HG02852 (cell line): ENCODE data around the gene TMEM37.

ENCODE experiments used
- ATAC-seq: cut with Tn5 transposase; IDR thresholded peaks from one replicate; pipeline ENCODE4 v1.9.1; 2021; ENCODE audit warnings: mild to moderate bottlenecking, moderate library complexity; ENCODE audit not compliant: unreplicated experiment

Gene TMEM37

DNA sequence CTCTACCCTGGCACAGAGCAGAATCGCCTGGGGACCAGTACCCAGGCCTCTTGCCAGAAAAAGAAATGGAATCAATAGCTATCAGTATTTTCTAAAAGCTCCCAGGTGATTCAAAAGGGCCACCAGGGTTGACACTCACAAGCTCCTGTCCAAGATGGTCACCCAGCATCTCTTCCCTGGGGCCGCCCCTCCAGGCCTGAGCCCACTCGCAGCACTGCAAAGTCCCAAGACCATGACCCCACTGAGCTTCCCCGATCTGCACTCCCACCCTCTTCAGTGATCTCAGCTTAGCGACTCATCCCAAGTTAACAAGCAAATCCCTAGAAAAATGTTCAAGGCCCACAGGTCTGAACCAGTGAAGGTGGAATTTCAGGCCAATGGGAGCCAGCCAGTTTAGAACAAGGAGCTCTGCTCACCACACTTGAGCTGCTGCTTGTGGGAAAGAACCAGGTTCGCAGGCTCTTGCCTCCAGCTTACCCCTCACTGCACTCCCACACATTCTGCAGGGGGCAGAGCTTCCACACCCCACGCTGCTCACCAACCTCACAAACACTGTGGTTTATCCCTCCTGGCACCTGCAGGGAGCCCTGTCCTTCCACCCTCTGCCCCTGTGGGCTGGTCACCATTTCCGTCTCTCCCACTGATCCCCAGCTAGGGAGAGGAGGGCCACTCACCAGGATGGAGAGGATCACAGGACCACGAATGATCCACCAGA lies 19.8 kb downstream of the TMEM37 start:
- ATAC-seq = no peak

DNA sequence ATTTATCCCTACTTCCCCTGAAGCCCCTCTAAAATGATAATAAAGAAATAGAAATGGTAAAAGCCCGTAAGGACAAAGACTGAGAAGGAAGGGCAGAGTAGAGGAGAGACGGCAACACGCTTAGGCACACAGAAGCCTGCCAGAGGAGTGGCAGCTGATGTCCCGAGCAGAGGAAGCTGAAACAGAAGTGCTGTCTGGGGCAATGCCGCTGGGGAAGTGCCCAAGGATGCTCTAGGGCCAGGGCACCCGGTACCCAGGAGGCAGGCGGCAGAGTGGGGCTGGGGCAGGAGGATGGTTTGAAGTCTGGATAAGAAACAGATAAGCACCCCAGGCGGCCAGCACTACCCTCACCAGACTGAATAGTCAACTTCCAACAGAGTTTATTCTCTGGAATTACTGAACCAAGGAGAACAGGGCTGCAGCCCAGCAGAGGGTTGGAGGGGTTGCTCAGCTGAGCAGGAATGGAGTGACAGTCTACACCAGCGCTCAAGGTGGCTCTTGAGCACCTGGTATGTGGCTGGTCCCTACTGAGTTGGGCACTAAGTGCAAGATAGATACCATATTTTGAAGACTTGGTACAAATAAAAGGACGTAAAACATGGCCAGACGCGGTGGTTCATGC lies 22.4 kb downstream of the TMEM37 start:
- no peak for ATAC-seq

GRCh38 chr2:119455066-119455718 lies 23.5 kb downstream of the TMEM37 start:
- ATAC-seq = no peak

GRCh38 chr2:119460076-119460475 lies 28.4 kb downstream of the TMEM37 start:
- ATAC-seq = no peak

DNA sequence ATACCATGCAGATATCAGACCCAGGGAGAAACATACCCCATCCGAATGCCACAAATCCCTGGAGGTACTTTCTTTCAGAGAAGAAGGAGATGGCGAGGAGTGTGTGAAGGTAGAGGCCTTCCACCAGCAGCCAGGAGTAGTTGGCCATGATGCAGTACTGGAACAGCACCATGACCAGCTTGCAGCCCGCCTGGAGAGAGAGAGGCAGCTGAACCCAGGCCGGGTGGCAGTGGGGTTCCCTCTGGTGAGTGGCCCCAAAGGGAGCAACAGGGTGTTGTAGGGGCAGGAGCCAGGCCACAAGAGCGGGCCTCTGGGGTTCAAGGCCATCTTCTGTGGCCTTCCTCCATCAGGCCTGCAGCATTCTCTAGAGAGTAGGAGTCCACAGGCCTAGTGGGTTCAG lies 30.2 kb downstream of the TMEM37 start:
- no peak for ATAC-seq

DNA sequence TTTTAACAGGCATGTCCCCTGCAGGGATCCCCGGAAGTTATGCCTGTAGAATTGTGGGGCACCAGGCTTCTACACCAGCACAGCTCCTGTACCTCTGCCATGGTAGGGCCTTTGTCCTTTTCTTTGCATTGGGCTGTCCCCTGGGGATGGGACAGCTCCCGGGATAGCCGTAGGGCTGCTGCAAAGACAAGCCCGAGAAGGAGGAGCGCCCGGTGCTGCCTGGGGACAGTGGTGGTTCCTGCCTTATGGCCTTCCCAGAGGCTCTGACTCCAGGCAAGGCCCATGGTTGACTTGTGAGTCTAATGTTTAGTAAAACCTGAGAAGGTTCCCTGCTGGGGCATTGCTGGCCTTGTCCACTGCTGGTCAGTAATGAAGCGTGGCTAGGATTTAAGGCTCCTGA lies 30.9 kb downstream of the TMEM37 start:
- no peak for ATAC-seq

GRCh38 chr2:119463136-119463535 lies 31.5 kb downstream of the TMEM37 start:
- ATAC-seq = no peak

DNA sequence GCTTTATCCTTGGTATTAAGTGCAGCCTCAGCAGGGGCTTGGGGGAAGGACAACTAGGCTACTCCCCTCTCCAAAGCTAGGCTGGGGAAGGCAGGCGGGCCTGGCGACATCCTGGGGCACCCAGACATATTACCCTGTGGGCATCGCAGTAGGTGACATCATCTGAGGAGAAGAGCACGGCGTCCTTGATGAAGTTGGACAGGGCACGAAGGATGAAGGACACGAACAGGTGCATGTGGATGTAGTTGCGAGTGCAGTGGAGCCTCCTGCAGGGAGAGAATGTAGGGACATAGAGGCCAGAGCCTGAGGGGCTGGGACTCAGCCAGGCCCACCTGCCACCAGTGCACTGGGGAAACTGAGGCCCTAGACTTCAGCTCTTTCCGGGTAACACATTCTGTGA lies 32.3 kb downstream of the TMEM37 start:
- ATAC-seq = no peak

- no peak for ATAC-seq
Observed at GRCh38 chr2:119464981-119465380, 33.3 kb downstream of the TMEM37 start.

DNA sequence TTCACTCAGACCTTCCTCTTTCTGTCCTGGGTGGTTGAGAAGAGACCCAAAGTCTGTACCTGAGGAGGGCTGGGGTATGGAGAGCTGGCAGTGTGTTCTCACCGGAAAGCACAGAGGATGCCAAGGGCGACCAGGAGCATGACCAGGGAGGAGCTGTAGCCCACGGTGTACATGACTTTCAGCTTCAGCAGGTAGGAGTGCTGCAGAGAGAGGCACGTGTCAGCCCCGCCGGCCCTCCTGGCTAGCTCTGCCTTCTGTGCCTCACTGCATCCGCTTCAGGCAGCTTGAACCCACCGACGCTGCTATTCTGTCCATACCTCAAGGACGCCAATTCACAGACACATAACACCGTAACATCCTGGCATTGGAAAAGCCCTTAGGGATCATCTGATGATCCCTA lies 34.0 kb downstream of the TMEM37 start:
- no peak for ATAC-seq

DNA sequence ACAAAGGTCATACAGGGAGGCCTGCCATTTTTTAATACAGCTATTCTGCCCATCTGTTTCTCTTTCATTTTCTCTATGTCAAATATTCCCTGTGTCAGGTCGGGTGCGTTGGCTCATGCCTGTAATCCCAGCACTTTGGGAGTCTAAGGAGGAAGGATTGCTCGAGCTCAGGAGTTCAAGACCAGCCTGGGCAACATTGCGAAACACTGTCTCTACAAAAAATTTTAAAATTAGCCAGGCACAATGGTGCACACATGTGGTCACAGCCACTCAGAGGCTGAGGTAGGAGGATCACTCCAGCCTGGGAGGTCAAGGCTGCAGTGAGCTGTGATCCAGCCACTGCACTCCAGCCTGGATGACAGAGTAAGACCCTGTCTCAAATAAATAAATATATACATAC lies 34.7 kb downstream of the TMEM37 start:
- ATAC-seq = no peak

- ATAC-seq = peak; percentile 42
Observed at GRCh38 chr2:119468154-119468955, 36.7 kb downstream of the TMEM37 start.

DNA sequence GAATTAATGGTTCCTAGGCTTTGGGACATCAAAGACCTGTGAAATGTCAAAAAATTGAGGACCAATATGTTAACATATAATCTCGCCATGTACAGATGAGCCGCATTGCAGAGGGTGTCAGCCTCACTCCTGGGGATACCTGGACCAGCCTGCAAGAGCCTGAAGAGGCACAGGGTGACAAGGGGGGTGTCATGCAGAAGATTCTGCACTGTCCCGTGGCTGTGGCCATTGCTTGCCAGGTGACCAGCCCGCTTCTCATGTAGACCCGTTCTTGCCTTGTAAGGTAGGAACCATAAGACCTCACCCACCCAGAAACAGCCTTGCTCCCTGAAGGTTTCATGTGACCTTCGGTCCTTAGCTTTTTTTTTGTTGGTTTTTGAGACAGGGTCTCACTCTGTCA lies 37.5 kb downstream of the TMEM37 start:
- ATAC-seq = no peak

DNA sequence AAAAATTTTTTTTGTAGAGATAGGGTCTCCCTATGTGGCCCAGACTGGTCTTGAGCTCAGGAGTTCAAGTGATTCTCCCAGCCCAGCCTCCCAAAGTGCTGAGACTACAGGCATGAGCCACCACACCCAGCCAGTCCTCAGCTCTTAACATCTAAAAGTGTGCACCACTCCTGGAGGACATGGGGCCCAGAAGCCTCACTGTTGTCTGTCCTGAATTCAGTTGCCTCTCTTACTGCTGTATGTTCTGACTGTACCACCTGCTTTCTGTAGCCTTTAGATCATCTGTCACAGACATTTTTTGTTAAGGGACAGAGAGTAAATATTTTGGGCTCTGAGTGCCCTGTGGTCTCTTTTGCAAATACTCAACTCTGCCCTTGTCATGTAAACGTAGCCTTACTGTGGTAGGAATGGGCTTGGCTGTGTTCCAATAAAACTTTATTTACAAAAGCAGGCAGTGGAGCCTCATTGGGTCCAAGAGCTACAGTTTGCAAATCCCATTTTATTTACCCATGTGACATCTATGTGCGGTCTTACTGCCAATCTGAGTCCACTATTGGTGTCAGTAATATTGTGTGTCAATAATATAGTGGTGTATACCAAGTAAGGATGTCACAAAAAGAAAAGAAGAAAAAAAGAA lies 38.1 kb downstream of the TMEM37 start:
- no peak for ATAC-seq

DNA sequence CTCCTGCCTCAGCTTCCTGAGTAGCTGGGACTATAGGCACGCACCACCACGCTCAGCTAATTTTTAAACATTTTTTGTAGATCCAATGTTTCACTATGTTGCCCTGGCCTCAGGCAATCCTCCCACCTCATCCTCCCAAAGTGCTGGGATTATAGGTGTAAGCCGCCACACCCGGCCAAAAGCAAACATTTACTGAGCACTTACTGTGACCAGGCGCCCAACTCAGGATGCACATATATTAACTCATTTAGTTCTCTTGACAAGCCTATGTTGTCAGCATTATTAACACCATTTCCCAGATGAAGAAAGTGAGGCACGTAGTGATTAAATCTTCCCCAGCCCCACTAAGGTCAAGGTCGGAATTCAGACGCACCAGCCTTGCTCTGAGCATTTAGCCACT lies 41.1 kb downstream of the TMEM37 start:
- no peak for ATAC-seq

- ATAC-seq = no peak
Observed at GRCh38 chr2:119473621-119474370, 42.1 kb downstream of the TMEM37 start.

DNA sequence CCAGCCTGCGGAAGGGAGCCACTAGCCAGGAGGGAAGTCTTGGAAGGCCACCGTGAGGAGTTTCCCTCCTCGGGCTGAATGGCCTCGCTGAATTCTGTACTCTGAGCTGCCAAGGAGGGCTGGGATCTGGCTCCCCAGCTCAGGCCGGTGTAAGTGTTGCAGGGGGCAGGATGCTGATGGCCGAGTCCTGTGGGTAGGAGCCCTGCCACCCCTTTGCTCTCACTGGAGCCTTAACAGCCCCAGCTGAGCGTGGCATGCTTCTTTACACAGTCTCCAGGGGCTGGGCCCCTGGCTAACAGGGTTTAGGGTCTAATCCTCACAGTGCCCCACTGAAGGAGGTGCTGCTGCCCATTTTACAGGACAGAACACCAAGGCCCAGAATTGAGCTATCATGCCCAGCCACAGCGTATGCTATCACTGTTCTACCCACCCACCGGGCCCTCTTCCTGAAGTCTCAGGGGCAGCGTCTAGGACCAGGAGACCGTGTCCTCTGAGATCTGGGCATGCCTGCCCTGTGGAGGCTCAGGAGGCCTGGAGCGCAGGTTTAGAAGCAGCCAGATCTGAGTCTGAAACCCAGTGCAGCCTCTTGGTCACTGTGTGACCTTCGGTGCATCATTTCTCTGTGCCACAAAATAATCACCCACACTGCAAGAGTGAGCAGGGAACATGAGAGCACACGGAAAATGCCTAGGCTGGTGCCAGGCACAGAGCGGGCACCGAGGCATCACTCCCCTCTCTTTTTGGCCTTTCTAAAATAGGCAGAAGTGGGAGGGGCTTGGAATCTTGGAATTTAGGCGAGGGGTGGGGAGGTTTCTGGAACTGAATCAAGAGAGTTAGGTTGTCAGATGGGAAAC lies 42.9 kb downstream of the TMEM37 start:
- ATAC-seq = no peak

GRCh38 chr2:119475225-119475856 lies 43.7 kb downstream of the TMEM37 start:
- no peak for ATAC-seq

- ATAC-seq = no peak
Observed at GRCh38 chr2:119475857-119476244, 44.2 kb downstream of the TMEM37 start.
